ENCODE measurements around the gene HAPLN1. TPM values are rescaled to one million over a fixed set of nuclear protein-coding genes. Genes with fewer than 3 reads are reported as not detected.

The HAPLN1 gene
- total RNA-seq, 1 donor from 2014 or later, result 1.4 TPM

- Mint-ChIP-seq H3K27ac (ENCODE audit: unreplicated experiment) (no peak overlapping the region), H3K27me3 (ENCODE audit: low read depth) (no peaks in the 10 kb centered on the region), H3K36me3 (ENCODE audit: low read depth) (no peaks in the 10 kb centered on the region), H3K4me3 (no peak overlapping the region), H3K4me1 (peaks cover 18% of the 10 kb centered on the region), H3K9me3 (peaks cover 4% of the 10 kb centered on the region)
- TF ChIP-seq CTCF (conservative IDR thresholded peaks at IDR 0.05), result no peak
- DNase-seq (ENCODE audit: low read depth, low spot score), result no peak
These were observed 87.8 kb downstream of the HAPLN1 start for GRCh38 chr5:83632874-83633273.

DNA sequence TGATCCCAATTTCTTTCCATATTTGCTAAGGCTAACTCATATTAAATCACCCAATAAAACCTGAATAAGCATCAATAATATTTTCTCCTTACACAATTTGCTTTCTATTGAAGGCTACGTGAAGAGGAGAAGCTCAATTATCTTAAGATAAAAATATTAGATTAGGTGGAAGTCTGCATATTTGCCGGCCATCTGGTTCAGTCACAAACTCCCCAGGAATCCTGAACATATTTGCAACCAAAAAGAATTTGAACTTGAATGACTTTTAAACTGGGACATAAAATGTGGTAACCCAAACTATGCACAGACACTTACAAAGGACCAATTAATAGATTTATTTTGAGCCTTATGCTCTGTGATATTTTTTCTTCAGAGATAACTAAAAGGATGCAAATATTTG, 92.3 kb downstream of the HAPLN1 start:
- DNase-seq (ENCODE audit: low read depth, low spot score), result no peak
- H3K27me3 Mint-ChIP-seq (ENCODE audit: low read depth), result no peaks in the 10 kb centered on the region
- peaks cover 11% of the 10 kb centered on the region for H3K4me1 Mint-ChIP-seq
- TF ChIP-seq CTCF (conservative IDR thresholded peaks at IDR 0.05), result no peak
- H3K4me3 Mint-ChIP-seq, result no peak overlapping the region
- peaks cover 4% of the 10 kb centered on the region for H3K9me3 Mint-ChIP-seq
- no peak overlapping the region for H3K27ac Mint-ChIP-seq (ENCODE audit: unreplicated experiment)
- no peaks in the 10 kb centered on the region for H3K36me3 Mint-ChIP-seq (ENCODE audit: low read depth)

GRCh38 chr5:83614841-83615240, 105.8 kb downstream of the HAPLN1 start:
- peaks cover 13% of the 10 kb centered on the region for H3K4me1 Mint-ChIP-seq
- no peak for DNase-seq (ENCODE audit: low read depth, low spot score)
- H3K27me3 Mint-ChIP-seq (ENCODE audit: low read depth), result no peaks in the 10 kb centered on the region
- no peak for TF ChIP-seq CTCF (conservative IDR thresholded peaks at IDR 0.05)
- no peak overlapping the region for H3K4me3 Mint-ChIP-seq
- H3K9me3 Mint-ChIP-seq, result peaks cover 9% of the 10 kb centered on the region
- peaks cover 6% of the 10 kb centered on the region for H3K36me3 Mint-ChIP-seq (ENCODE audit: low read depth)
- H3K27ac Mint-ChIP-seq (ENCODE audit: unreplicated experiment), result no peak overlapping the region

GRCh38 chr5:83608122-83608521, 112.5 kb downstream of the HAPLN1 start:
- no peaks in the 10 kb centered on the region for H3K9me3 Mint-ChIP-seq
- DNase-seq (ENCODE audit: low read depth, low spot score), result peak; percentile 51
- H3K36me3 Mint-ChIP-seq (ENCODE audit: low read depth), result no peaks in the 10 kb centered on the region
- H3K27me3 Mint-ChIP-seq (ENCODE audit: low read depth), result no peaks in the 10 kb centered on the region
- H3K4me3 Mint-ChIP-seq, result no peak overlapping the region
- no peak overlapping the region for H3K27ac Mint-ChIP-seq (ENCODE audit: unreplicated experiment)
- peaks cover 4% of the 10 kb centered on the region for H3K4me1 Mint-ChIP-seq
- peak; percentile 65 for TF ChIP-seq CTCF (conservative IDR thresholded peaks at IDR 0.05)

DNA sequence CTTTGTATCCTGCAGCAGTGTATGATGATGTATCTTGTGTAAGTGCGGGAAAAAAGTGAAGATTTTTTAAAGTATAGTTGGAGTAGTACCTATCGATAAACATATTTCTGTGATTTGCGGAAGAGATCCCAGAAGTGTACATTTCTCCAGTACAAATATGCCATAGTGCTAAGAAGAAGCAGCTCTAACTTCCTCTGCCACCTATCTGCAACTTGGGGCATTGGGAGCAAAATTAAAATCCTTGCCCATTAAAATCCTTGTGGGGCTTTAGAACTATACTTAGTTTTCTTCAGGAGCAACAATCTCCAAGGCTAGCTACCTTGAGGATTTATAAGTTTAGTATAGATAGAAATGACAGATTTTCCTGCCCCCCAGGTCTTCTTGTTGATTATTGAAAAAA, 125.4 kb downstream of the HAPLN1 start:
- TF ChIP-seq CTCF (conservative IDR thresholded peaks at IDR 0.05), result peak; percentile 23
- Mint-ChIP-seq H3K27ac (ENCODE audit: unreplicated experiment) (no peak overlapping the region), H3K27me3 (ENCODE audit: low read depth) (no peaks in the 10 kb centered on the region), H3K4me1 (no peaks in the 10 kb centered on the region), H3K9me3 (no peaks in the 10 kb centered on the region), H3K36me3 (ENCODE audit: low read depth) (no peaks in the 10 kb centered on the region), H3K4me3 (no peak overlapping the region)
- DNase-seq (ENCODE audit: low read depth, low spot score), result no peak

- peaks cover 15% of the 10 kb centered on the region for H3K4me1 Mint-ChIP-seq
- no peak overlapping the region for H3K4me3 Mint-ChIP-seq
- no peaks in the 10 kb centered on the region for H3K9me3 Mint-ChIP-seq
- no peak for DNase-seq (ENCODE audit: low read depth, low spot score)
- TF ChIP-seq CTCF (conservative IDR thresholded peaks at IDR 0.05), result no peak
- no peaks in the 10 kb centered on the region for H3K36me3 Mint-ChIP-seq (ENCODE audit: low read depth)
- H3K27ac Mint-ChIP-seq (ENCODE audit: unreplicated experiment), result no peak overlapping the region
- H3K27me3 Mint-ChIP-seq (ENCODE audit: low read depth), result no peaks in the 10 kb centered on the region
These were observed 129.7 kb downstream of the HAPLN1 start for GRCh38 chr5:83590966-83591365.

Data from neural crest cell (in vitro differentiated cells).